Osteoblast (primary cell): ENCODE measurements around the gene TOMM6. TPM values are rescaled to one million over a fixed set of nuclear protein-coding genes. Genes with fewer than 3 reads are reported as not detected.

ENCODE experiments used
- DNase-seq: peaks from one replicate; pipeline ENCODE4 v3.0.0; 2011; ENCODE audit warnings: low spot score, mixed read lengths; ENCODE audit not compliant: insufficient read length; ENCODE audit errors: missing footprints
- H2AFZ ChIP-seq: 2 replicates; pipeline ENCODE4 v1.6.0; 2011; ENCODE audit warnings: mild to moderate bottlenecking, low read length
- H3K27ac ChIP-seq: 2 replicates; pipeline ENCODE4 v1.5.1; 2011; ENCODE audit warnings: mild to moderate bottlenecking, low read depth, low read length, moderate library complexity
- H3K27me3 ChIP-seq: 2 replicates; pipeline ENCODE4 v1.6.0; 2012; ENCODE audit warnings: mild to moderate bottlenecking, control low read depth, inconsistent platforms, low read length, moderate library complexity; ENCODE audit not compliant: insufficient read depth
- H3K36me3 ChIP-seq: 2 replicates; pipeline ENCODE4 v1.5.1; 2011; ENCODE audit warnings: mild to moderate bottlenecking, low read length, control low read depth, moderate library complexity; ENCODE audit not compliant: insufficient read depth
- H3K4me1 ChIP-seq: 2 replicates; pipeline ENCODE4 v1.5.1; 2011; ENCODE audit warnings: mild to moderate bottlenecking, low read length, control low read depth, moderate library complexity; ENCODE audit not compliant: insufficient read depth
- H3K4me2 ChIP-seq: 2 replicates; pipeline ENCODE4 v1.6.0; 2011; ENCODE audit warnings: mild to moderate bottlenecking, low read length; ENCODE audit not compliant: insufficient read depth
- H3K4me3 ChIP-seq: fragments of 200-600 bp; sonication (generic); 3 replicates; pipeline ENCODE4 v1.5.1; 2012; ENCODE audit warnings: mild to moderate bottlenecking, low read length, inconsistent platforms; ENCODE audit not compliant: insufficient read depth
- H3K79me2 ChIP-seq: 2 replicates; pipeline ENCODE4 v1.6.0; 2012; ENCODE audit warnings: mild to moderate bottlenecking, low read length, control low read depth, inconsistent platforms; ENCODE audit not compliant: insufficient read depth
- H3K9me3 ChIP-seq: 2 replicates; pipeline ENCODE4 v1.5.1; 2011; ENCODE audit warnings: low read depth, low read length, control low read depth
- H4K20me1 ChIP-seq: 2 replicates; pipeline ENCODE4 v1.6.0; 2012; ENCODE audit warnings: mild to moderate bottlenecking, low read length, control low read depth; ENCODE audit not compliant: insufficient read depth
- CTCF ChIP-seq: IDR thresholded peaks from 2 replicates; pipeline ENCODE4 v1.5.1; 2011; ENCODE audit warnings: mild to moderate bottlenecking, low read depth, low read length, moderate library complexity; ENCODE audit errors: extremely low read depth
- total RNA-seq: library from RNA; depleted of rRNA; stranded (reverse); fragments of >200 nt; gene quantifications from 2 replicates; pipeline ENCODE4 v1.2.3, GENCODE V29; 2012

Gene TOMM6
- total RNA-seq, 1 donor = 54.6 TPM

- Histone ChIP-seq H3K36me3 (no peaks in the 10 kb centered on the region), H3K9me3 (no peaks in the 10 kb centered on the region), H4K20me1 (no peaks in the 10 kb centered on the region), H3K4me2 (peak overlapping the region; percentile 4), H3K27ac (no peak overlapping the region), H3K4me3 (no peak overlapping the region), H2AFZ (no peak overlapping the region), H3K27me3 (no peaks in the 10 kb centered on the region), H3K79me2 (no peaks in the 10 kb centered on the region), H3K4me1 (peaks cover 23% of the 10 kb centered on the region)
- no peak for TF ChIP-seq CTCF
- DNase-seq = peak; percentile 67
These were observed 37.4 kb downstream of the TOMM6 start for GRCh38 chr6:41824571-41825569.

GRCh38 chr6:41826343-41827022, 39.0 kb downstream of the TOMM6 start:
- Histone ChIP-seq H3K27ac (no peak overlapping the region), H3K4me2 (no peak overlapping the region), H3K36me3 (no peaks in the 10 kb centered on the region), H3K4me1 (peaks cover 23% of the 10 kb centered on the region), H3K79me2 (no peaks in the 10 kb centered on the region), H3K27me3 (no peaks in the 10 kb centered on the region), H4K20me1 (no peaks in the 10 kb centered on the region), H3K9me3 (no peaks in the 10 kb centered on the region), H3K4me3 (no peak overlapping the region), H2AFZ (no peak overlapping the region)
- no peak for DNase-seq
- TF ChIP-seq CTCF = no peak

GRCh38 chr6:41832263-41832662, 44.8 kb downstream of the TOMM6 start:
- peaks cover 4% of the 10 kb centered on the region for H3K4me1 ChIP-seq

More at GRCh38 chr6:41832263-41832662, 44.8 kb downstream of the TOMM6 start:
- no peak overlapping the region for H3K4me3 ChIP-seq
- H3K4me2 ChIP-seq = no peak overlapping the region
- TF ChIP-seq CTCF = no peak
- H3K27me3 ChIP-seq = no peaks in the 10 kb centered on the region
- no peaks in the 10 kb centered on the region for H3K79me2 ChIP-seq
- H3K9me3 ChIP-seq = no peaks in the 10 kb centered on the region
- no peak overlapping the region for H2AFZ ChIP-seq
- no peak for DNase-seq
- H3K36me3 ChIP-seq = no peaks in the 10 kb centered on the region
- H3K27ac ChIP-seq = no peak overlapping the region
- no peaks in the 10 kb centered on the region for H4K20me1 ChIP-seq
